H1 (cell line): ENCODE results near the gene TAF12. TPM values are rescaled to one million over a fixed set of nuclear protein-coding genes. Genes with fewer than 3 reads are reported as not detected.

Source experiments
- CEBPB ChIP-seq: IDR thresholded peaks from 2 replicates; pipeline ENCODE4 v1.6.1; 2012; ENCODE audit warnings: low read depth, low read length
- EGR1 ChIP-seq: IDR thresholded peaks from 2 replicates; pipeline ENCODE4 v1.6.1; 2011; ENCODE audit warnings: low read depth, low read length, borderline replicate concordance
- KDM4A ChIP-seq: IDR thresholded peaks from one replicate; pipeline ENCODE4 v1.7.1; 2012; ENCODE audit warnings: low read depth, mild to moderate bottlenecking, moderate library complexity, low read length, inconsistent platforms; ENCODE audit not compliant: severe bottlenecking
- POU5F1 ChIP-seq: IDR thresholded peaks from 2 replicates; pipeline ENCODE4 v1.6.1; 2011; ENCODE audit warnings: low read depth, mild to moderate bottlenecking, low read length, moderate library complexity
- SAP30 ChIP-seq: fragments of 300-600 bp; sonication (generic); IDR thresholded peaks from 2 replicates; pipeline ENCODE4 v1.7.1; 2012; ENCODE audit warnings: low read length, moderate library complexity, mild to moderate bottlenecking, inconsistent platforms; ENCODE audit not compliant: insufficient read depth, insufficient replicate concordance
- polyA plus RNA-seq, 7 experiments: library from polyadenylated mRNA; depleted of rRNA in 3 of 7; stranded (reverse) in 5 of 7; unstranded in 2 of 7; fragments of >200 nt in 5 of 7; fragments of 200-250 nt in 2 of 7; gene quantifications; 1 replicate in 5 of 7; 2 replicates in 1 of 7; 4 replicates in 1 of 7; pipeline versions ENCODE4 v1.2.1 to v1.2.3, GENCODE V29; 2011 to 2013; ENCODE audit warnings: missing spikeins in 2 of 7, mixed read lengths in 2 of 7
- total RNA-seq: library from RNA; stranded (reverse); fragmentation: NEBNext Ultra II Directional; extraction: Animal tissue kit (Norgen Biotek cat#: 25700); gene quantifications from 2 replicates; pipeline ENCODE4 v1.2.1, GENCODE V29; 2021
- TF ChIP-seq, protein P1 (sequence below): fragments of 300-600 bp; sonication (generic); IDR thresholded peaks from 2 replicates; pipeline ENCODE4 v1.7.1; 2012; ENCODE audit warnings: low read length, moderate library complexity, mild to moderate bottlenecking, inconsistent platforms; ENCODE audit not compliant: insufficient replicate concordance
- TF ChIP-seq, protein P2 (sequence below): IDR thresholded peaks from 2 replicates; pipeline ENCODE4 v1.6.1; 2012; ENCODE audit warnings: inconsistent platforms
- TF ChIP-seq, protein P3 (sequence below), 3 experiments: IDR thresholded peaks; 1 replicate in 2 of 3; 2 replicates in 1 of 3; pipeline versions ENCODE4 v1.5.1 to v1.6.1; 2011; ENCODE audit warnings: low read length in 3 of 3, mild to moderate bottlenecking in 3 of 3, inconsistent platforms in 2 of 3, low read depth in 1 of 3, moderate library complexity in 1 of 3; ENCODE audit not compliant: insufficient read depth in 1 of 3; ENCODE audit errors: control extremely low read depth in 1 of 3

Gene TAF12
- total and polyA plus RNA-seq, 2 of the 8 experiments (the other 6 are each of a cell fraction or from before 2014, with no cell fraction given), result 25.1 to 27.2 TPM

DNA sequence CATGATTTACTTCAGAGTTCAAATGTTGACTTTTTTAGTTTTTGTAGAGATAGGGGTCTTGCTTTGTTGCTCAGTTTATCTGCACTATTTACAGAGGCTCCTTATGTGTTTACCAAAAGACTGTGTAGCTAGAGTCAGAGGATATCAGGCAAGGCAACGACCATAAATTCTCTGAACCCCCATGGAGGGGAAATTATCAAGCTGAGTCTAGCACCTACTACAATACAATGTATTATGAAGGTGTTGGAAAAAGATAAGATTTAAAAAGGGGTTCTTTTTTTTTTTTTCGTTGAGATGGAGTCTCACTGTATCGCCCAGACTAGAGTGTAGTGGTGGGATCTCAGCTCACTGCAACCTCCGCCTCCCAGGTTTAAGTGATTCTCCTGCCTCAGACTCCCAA is 42.1 kb upstream of the TAF12 start (continued):
- TF ChIP-seq, protein P1, sequence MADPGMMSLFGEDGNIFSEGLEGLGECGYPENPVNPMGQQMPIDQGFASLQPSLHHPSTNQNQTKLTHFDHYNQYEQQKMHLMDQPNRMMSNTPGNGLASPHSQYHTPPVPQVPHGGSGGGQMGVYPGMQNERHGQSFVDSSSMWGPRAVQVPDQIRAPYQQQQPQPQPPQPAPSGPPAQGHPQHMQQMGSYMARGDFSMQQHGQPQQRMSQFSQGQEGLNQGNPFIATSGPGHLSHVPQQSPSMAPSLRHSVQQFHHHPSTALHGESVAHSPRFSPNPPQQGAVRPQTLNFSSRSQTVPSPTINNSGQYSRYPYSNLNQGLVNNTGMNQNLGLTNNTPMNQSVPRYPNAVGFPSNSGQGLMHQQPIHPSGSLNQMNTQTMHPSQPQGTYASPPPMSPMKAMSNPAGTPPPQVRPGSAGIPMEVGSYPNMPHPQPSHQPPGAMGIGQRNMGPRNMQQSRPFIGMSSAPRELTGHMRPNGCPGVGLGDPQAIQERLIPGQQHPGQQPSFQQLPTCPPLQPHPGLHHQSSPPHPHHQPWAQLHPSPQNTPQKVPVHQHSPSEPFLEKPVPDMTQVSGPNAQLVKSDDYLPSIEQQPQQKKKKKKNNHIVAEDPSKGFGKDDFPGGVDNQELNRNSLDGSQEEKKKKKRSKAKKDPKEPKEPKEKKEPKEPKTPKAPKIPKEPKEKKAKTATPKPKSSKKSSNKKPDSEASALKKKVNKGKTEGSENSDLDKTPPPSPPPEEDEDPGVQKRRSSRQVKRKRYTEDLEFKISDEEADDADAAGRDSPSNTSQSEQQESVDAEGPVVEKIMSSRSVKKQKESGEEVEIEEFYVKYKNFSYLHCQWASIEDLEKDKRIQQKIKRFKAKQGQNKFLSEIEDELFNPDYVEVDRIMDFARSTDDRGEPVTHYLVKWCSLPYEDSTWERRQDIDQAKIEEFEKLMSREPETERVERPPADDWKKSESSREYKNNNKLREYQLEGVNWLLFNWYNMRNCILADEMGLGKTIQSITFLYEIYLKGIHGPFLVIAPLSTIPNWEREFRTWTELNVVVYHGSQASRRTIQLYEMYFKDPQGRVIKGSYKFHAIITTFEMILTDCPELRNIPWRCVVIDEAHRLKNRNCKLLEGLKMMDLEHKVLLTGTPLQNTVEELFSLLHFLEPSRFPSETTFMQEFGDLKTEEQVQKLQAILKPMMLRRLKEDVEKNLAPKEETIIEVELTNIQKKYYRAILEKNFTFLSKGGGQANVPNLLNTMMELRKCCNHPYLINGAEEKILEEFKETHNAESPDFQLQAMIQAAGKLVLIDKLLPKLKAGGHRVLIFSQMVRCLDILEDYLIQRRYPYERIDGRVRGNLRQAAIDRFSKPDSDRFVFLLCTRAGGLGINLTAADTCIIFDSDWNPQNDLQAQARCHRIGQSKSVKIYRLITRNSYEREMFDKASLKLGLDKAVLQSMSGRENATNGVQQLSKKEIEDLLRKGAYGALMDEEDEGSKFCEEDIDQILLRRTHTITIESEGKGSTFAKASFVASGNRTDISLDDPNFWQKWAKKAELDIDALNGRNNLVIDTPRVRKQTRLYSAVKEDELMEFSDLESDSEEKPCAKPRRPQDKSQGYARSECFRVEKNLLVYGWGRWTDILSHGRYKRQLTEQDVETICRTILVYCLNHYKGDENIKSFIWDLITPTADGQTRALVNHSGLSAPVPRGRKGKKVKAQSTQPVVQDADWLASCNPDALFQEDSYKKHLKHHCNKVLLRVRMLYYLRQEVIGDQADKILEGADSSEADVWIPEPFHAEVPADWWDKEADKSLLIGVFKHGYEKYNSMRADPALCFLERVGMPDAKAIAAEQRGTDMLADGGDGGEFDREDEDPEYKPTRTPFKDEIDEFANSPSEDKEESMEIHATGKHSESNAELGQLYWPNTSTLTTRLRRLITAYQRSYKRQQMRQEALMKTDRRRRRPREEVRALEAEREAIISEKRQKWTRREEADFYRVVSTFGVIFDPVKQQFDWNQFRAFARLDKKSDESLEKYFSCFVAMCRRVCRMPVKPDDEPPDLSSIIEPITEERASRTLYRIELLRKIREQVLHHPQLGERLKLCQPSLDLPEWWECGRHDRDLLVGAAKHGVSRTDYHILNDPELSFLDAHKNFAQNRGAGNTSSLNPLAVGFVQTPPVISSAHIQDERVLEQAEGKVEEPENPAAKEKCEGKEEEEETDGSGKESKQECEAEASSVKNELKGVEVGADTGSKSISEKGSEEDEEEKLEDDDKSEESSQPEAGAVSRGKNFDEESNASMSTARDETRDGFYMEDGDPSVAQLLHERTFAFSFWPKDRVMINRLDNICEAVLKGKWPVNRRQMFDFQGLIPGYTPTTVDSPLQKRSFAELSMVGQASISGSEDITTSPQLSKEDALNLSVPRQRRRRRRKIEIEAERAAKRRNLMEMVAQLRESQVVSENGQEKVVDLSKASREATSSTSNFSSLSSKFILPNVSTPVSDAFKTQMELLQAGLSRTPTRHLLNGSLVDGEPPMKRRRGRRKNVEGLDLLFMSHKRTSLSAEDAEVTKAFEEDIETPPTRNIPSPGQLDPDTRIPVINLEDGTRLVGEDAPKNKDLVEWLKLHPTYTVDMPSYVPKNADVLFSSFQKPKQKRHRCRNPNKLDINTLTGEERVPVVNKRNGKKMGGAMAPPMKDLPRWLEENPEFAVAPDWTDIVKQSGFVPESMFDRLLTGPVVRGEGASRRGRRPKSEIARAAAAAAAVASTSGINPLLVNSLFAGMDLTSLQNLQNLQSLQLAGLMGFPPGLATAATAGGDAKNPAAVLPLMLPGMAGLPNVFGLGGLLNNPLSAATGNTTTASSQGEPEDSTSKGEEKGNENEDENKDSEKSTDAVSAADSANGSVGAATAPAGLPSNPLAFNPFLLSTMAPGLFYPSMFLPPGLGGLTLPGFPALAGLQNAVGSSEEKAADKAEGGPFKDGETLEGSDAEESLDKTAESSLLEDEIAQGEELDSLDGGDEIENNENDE, result no peak
- TF ChIP-seq CEBPB, result no peak
- TF ChIP-seq, protein P2, sequence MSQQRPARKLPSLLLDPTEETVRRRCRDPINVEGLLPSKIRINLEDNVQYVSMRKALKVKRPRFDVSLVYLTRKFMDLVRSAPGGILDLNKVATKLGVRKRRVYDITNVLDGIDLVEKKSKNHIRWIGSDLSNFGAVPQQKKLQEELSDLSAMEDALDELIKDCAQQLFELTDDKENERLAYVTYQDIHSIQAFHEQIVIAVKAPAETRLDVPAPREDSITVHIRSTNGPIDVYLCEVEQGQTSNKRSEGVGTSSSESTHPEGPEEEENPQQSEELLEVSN, result no peak
- TF ChIP-seq KDM4A, result no peak
- TF ChIP-seq EGR1, result no peak
- TF ChIP-seq, protein P3, sequence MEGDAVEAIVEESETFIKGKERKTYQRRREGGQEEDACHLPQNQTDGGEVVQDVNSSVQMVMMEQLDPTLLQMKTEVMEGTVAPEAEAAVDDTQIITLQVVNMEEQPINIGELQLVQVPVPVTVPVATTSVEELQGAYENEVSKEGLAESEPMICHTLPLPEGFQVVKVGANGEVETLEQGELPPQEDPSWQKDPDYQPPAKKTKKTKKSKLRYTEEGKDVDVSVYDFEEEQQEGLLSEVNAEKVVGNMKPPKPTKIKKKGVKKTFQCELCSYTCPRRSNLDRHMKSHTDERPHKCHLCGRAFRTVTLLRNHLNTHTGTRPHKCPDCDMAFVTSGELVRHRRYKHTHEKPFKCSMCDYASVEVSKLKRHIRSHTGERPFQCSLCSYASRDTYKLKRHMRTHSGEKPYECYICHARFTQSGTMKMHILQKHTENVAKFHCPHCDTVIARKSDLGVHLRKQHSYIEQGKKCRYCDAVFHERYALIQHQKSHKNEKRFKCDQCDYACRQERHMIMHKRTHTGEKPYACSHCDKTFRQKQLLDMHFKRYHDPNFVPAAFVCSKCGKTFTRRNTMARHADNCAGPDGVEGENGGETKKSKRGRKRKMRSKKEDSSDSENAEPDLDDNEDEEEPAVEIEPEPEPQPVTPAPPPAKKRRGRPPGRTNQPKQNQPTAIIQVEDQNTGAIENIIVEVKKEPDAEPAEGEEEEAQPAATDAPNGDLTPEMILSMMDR (IDR thresholded peaks at IDR 0.05; ENCODE audit: control extremely low read depth in 1 of 3, insufficient read depth in 1 of 3, low read depth in 1 of 3, low read length in 3 of 3), result no peak
- no peak for TF ChIP-seq SAP30
- TF ChIP-seq POU5F1, result no peak
